Heart right ventricle (tissue), 16 donors: ENCODE measurements around the gene STYXL1. TPM values are rescaled to one million over a fixed set of nuclear protein-coding genes. Genes with fewer than 3 reads are reported as not detected.

Experiments
- ATAC-seq, 8 donors: fragments of 200-7000 bp; cut with Tn5 transposase; one replicate each; pipeline ENCODE4 v1.9.1; 2020; ENCODE audit warnings: mild to moderate bottlenecking in 8 of 8, moderate library complexity in 8 of 8, moderate number of reproducible peaks in 1 of 8
- DNase-seq, 2 donors: peaks; one replicate each; pipeline ENCODE4 v3.0.0-alpha.2; 2020
- H3K27ac ChIP-seq, 10 donors: fragments of 200-600 bp; sonication (generic) in 2 of 10; one replicate each; pipeline versions ENCODE4 v1.5.0 to v1.8.0; 2020 to 2022; ENCODE audit warnings: mild to moderate bottlenecking in 3 of 10
- H3K27me3 ChIP-seq, 7 donors: fragments of 200-600 bp; one replicate each; pipeline ENCODE4 v1.8.0; 2021 to 2022; ENCODE audit warnings: mild to moderate bottlenecking in 2 of 7
- H3K36me3 ChIP-seq, 9 donors: fragments of 200-600 bp; sonication (generic) in 1 of 9; one replicate each; pipeline versions ENCODE4 v1.5.0 to v1.8.0; 2020 to 2022; ENCODE audit warnings: mild to moderate bottlenecking in 2 of 9
- H3K4me1 ChIP-seq, 9 donors: fragments of 200-600 bp; sonication (generic) in 1 of 9; one replicate each; pipeline versions ENCODE4 v1.5.0 to v1.8.0; 2020 to 2022; ENCODE audit warnings: mild to moderate bottlenecking in 4 of 9
- H3K4me3 ChIP-seq, 10 donors: fragments of 200-600 bp; sonication (generic) in 2 of 10; one replicate each; pipeline versions ENCODE4 v1.5.0 to v1.8.0; 2020 to 2022; ENCODE audit warnings: mild to moderate bottlenecking in 7 of 10, moderate library complexity in 2 of 10
- H3K9me3 ChIP-seq, 11 donors: fragments of 200-600 bp in 10 of 11; sonication (generic) in 2 of 11; one replicate each; pipeline versions ENCODE4 v1.5.0 to v1.8.0; 2013 to 2022; ENCODE audit warnings: mild to moderate bottlenecking in 2 of 11, control low read depth in 1 of 11, moderate library complexity in 1 of 11
- CTCF ChIP-seq, 9 donors: fragments of 200-600 bp; sonication (generic) in 2 of 9; IDR thresholded peaks; one replicate each; pipeline versions ENCODE4 v1.5.0 to v1.8.0; 2021 to 2022; ENCODE audit warnings: antibody characterized with exemption in 9 of 9, mild to moderate bottlenecking in 5 of 9, moderate library complexity in 1 of 9
- WGBS, 2 donors: extraction: QIAGEN DNeasy Blood & Tissue Kit; methylation state at CpG; one replicate each; pipeline ENCODE4 v1.1.7; 2013; ENCODE audit warnings: inconsistent platforms in 1 of 2; 5-methylcytosine and 5-hydroxymethylcytosine counted together
- intact Hi-C, 10 donors: fragments of 100-400 bp; cut with DNase I; formaldehyde crosslinking; loops; one replicate each; pipeline versions ENCODE4 v1.11.1 to v1.14.2; 2022
- polyA plus RNA-seq, 2 donors: library from polyadenylated mRNA; stranded (reverse); fragments of 200-250 nt; gene quantifications; one replicate each; pipeline ENCODE4 v1.2.3, GENCODE V29; 2013
- total RNA-seq, 10 donors: library from RNA; stranded (reverse); fragmentation: NEBNext Ultra II Directional in 3 of 10; extraction: Animal tissue kit (Norgen Biotek cat#: 25700) in 3 of 10; gene quantifications; one replicate each; pipeline versions ENCODE4 v1.2.1 to v1.2.4, GENCODE V29; 2021 to 2023
- donor health status: Arrhythmogenic right ventricular cardiomyopathy.
- donor health status: ischemic (EF 13 %, LVEDD 7.1; RV severe dilation, severe dysfunction).
- donor health status: healthy with polysubstance abuse.
- donor health status: DM: no; HTN: yes; CAD: no.
- donor health status: DM: no; HTN: no; CAD: no.
- donor health status: ischemic (EF 25% LVEDD 6.9; RV normal size, moderate dysfunction).
- donor health status: ischemic (EF 25% LVEDD 5.7; RV mildly dilated, moderate dysfunction).
- donor health status: healthy.
- donor health status: DM: yes; HTN: yes; CAD: no.
- donor health status: Ischemic cardiomyopathy.
- donor health status: ischemic (EF 35%, LVEDD 5.7; RV mildly dilated, moderate dysfunction).
- donor health status: nonischemic (EF 11% LVEDD 7.7; RV severe dilation, severe dysfunction).
- donor health status: DM: yes; HTN: yes; CAD: no.
- donor health status: PGD.
- donor health status: ischemic (EF 29% LVEDD 5.4; RV normal size, mild dysfunction).
- donor health status: nonischemic (EF 23%, LVEDD 6.1; RV moderate dilation, normal function).

STYXL1 gene
- total and polyA plus RNA-seq, 12 donors: 11.0 to 53.9 (median 17.7) TPM

- Histone ChIP-seq H3K4me3 (no peak overlapping the region), H3K36me3 (peaks cover 2 to 37% (median 20%) of the 10 kb centered on the region in 9 donors), H3K27me3 (no peaks in the 10 kb centered on the region), H3K9me3 (peaks cover 0 to under 1% (median 0%) of the 10 kb centered on the region in 11 donors), H3K27ac (peak overlapping the region in 5 of 10 donors; percentile 35 to 56 (median 43)), H3K4me1 (peaks cover 0 to 32% (median 15%) of the 10 kb centered on the region in 9 donors)
- DNase-seq (peak; percentile 38 to 73), ATAC-seq (peak; percentile 67 to 94 (median 80))
- intact Hi-C loops: loop anchor here in 1 of 10 donors (10.0 kb wide), 1 partner anchor 216 kb away; no protein-coding TSS in a partner anchor
- TF ChIP-seq CTCF (IDR thresholded peaks at IDR 0.05): peak in 1 of 9 donors; percentile 6
- WGBS, 2 donors: 11 to 25% methylated on average over 8 of the region's 8 CpGs
Measured at GRCh38 chr7:76069238-76069638, 21.4 kb upstream of the STYXL1 start.

GRCh38 chr7:76066716-76067503 lies 19.1 kb upstream of the STYXL1 start:
- no peak overlapping the region for H3K4me3 ChIP-seq
- H3K36me3 ChIP-seq: peaks cover 4 to 60% (median 41%) of the 10 kb centered on the region in 9 donors
- 85 to 89% methylated on average over 14 of the region's 14 CpGs for WGBS, 2 donors
- no peaks in the 10 kb centered on the region for H3K27me3 ChIP-seq
- DNase-seq (no peak), ATAC-seq (no peak)
- no peak for TF ChIP-seq CTCF (IDR thresholded peaks at IDR 0.05)
- intact Hi-C loops: loop anchor here in 1 of 10 donors (10.0 kb wide), 1 partner anchor 218 kb away; no protein-coding TSS in a partner anchor
- peak overlapping the region in 9 of 10 donors; percentile 15 to 74 (median 45) for H3K27ac ChIP-seq
- peaks cover 0 to 42% (median 20%) of the 10 kb centered on the region in 9 donors for H3K4me1 ChIP-seq
- no peaks in the 10 kb centered on the region for H3K9me3 ChIP-seq

GRCh38 chr7:76065016-76065612 lies 17.3 kb upstream of the STYXL1 start:
- intact Hi-C loops: loop anchor here in 1 of 10 donors (10.0 kb wide), 1 partner anchor 220 kb away; no protein-coding TSS in a partner anchor
- no peak for ATAC-seq
- WGBS, 2 donors: 92 to 94% methylated on average over 14 of the region's 14 CpGs

More at GRCh38 chr7:76065016-76065612, 17.3 kb upstream of the STYXL1 start:
- Histone ChIP-seq H3K4me1 (peaks cover 0 to 57% (median 30%) of the 10 kb centered on the region in 9 donors), H3K4me3 (no peak overlapping the region), H3K27me3 (no peaks in the 10 kb centered on the region), H3K27ac (no peak overlapping the region), H3K9me3 (no peaks in the 10 kb centered on the region), H3K36me3 (peaks cover 4 to 78% (median 49%) of the 10 kb centered on the region in 9 donors)
- TF ChIP-seq CTCF (IDR thresholded peaks at IDR 0.05): no peak
- no peak for DNase-seq
